GM23338 (cell line): ENCODE measurements around the gene TULP3. TPM values are rescaled to one million over a fixed set of nuclear protein-coding genes. Genes with fewer than 3 reads are reported as not detected.

Source experiments
- ATAC-seq: fragments of 200-7000 bp; cut with Tn5 transposase; 3 replicates; pipeline ENCODE4 v1.9.1; 2020
- DNase-seq: peaks from one replicate; pipeline ENCODE4 v3.0.0-alpha.2; 2015; ENCODE audit warnings: low spot score
- H2AFZ ChIP-seq: fragments of 200-600 bp; sonication (generic); 2 replicates; pipeline ENCODE4 v1.8.0; 2016; ENCODE audit warnings: antibody characterized with exemption, mild to moderate bottlenecking, moderate library complexity
- H3F3A ChIP-seq: fragments of 200-600 bp; sonication (generic); replicated peaks from 2 replicates; pipeline ENCODE4 v1.8.0; 2017; ENCODE audit warnings: antibody characterized with exemption, mixed run types, low read depth
- H3K27ac ChIP-seq: fragments of 200-600 bp; sonication (generic); 2 replicates; pipeline ENCODE4 v1.6.1; 2016; ENCODE audit warnings: low read depth
- H3K27me3 ChIP-seq: fragments of 200-600 bp; sonication (generic); 2 replicates; pipeline ENCODE4 v1.8.0; 2016; ENCODE audit warnings: mild to moderate bottlenecking, mixed run types, moderate library complexity; ENCODE audit not compliant: insufficient read depth
- H3K36me3 ChIP-seq: fragments of 200-600 bp; sonication (generic); 2 replicates; pipeline ENCODE4 v1.8.0; 2016; ENCODE audit warnings: mild to moderate bottlenecking; ENCODE audit not compliant: insufficient read depth
- H3K4me1 ChIP-seq: fragments of 200-600 bp; sonication (generic); 2 replicates; pipeline ENCODE4 v1.8.0; 2016; ENCODE audit warnings: mild to moderate bottlenecking, moderate library complexity; ENCODE audit not compliant: insufficient read depth
- H3K4me2 ChIP-seq: fragments of 200-600 bp; sonication (generic); 2 replicates; pipeline ENCODE4 v1.7.1; 2017; ENCODE audit warnings: mixed run types
- H3K4me3 ChIP-seq: fragments of 200-600 bp; sonication (generic); 2 replicates; pipeline ENCODE4 v1.6.1; 2016; ENCODE audit warnings: mixed run types
- H3K79me2 ChIP-seq: fragments of 200-600 bp; sonication (generic); replicated peaks from 2 replicates; pipeline ENCODE4 v1.8.0; 2017; ENCODE audit warnings: mild to moderate bottlenecking; ENCODE audit not compliant: insufficient read depth
- H3K9me2 ChIP-seq: fragments of 200-600 bp; sonication (generic); 2 replicates; pipeline ENCODE4 v1.8.0; 2017; ENCODE audit not compliant: insufficient read depth
- H4K20me1 ChIP-seq: fragments of 200-600 bp; sonication (generic); replicated peaks from 2 replicates; pipeline ENCODE4 v1.8.0; 2017; ENCODE audit warnings: mild to moderate bottlenecking; ENCODE audit not compliant: insufficient read depth
- H3K27ac Mint-ChIP-seq: 2 replicates; pipeline ENCODE4 v1.8.0; 2020; ENCODE audit warnings: inconsistent platforms, mild to moderate bottlenecking, moderate library complexity, mixed read lengths
- H3K27me3 Mint-ChIP-seq: 3 replicates; pipeline ENCODE4 v1.8.0; 2022; ENCODE audit warnings: low read depth, mild to moderate bottlenecking, moderate library complexity, mixed read lengths, inconsistent platforms; ENCODE audit not compliant: insufficient read depth, poor library complexity
- H3K36me3 Mint-ChIP-seq: 3 replicates; pipeline ENCODE4 v1.8.0; 2021; ENCODE audit warnings: low read depth, mild to moderate bottlenecking, inconsistent platforms, moderate library complexity, mixed read lengths
- H3K4me1 Mint-ChIP-seq: 3 replicates; pipeline ENCODE4 v1.8.0; 2020; ENCODE audit warnings: mild to moderate bottlenecking, inconsistent platforms, mixed read lengths
- H3K4me3 Mint-ChIP-seq: 3 replicates; pipeline ENCODE4 v1.8.0; 2021; ENCODE audit warnings: moderate library complexity, mild to moderate bottlenecking, inconsistent platforms, mixed read lengths
- H3K9me3 Mint-ChIP-seq: 3 replicates; pipeline ENCODE4 v1.8.0; 2020; ENCODE audit warnings: moderate library complexity, mild to moderate bottlenecking, inconsistent platforms, mixed read lengths
- CREB1 ChIP-seq: fragments of 250-450 bp; sonication (Bioruptor Pico); IDR thresholded peaks from 2 replicates; pipeline ENCODE4 v1.5.0; 2020; ENCODE audit warnings: low read depth, mild to moderate bottlenecking, moderate library complexity
- EZH2 ChIP-seq: fragments of 200-600 bp; sonication (generic); IDR thresholded peaks from one replicate; pipeline ENCODE4 v1.8.0; 2017; ENCODE audit warnings: antibody characterized with exemption, mild to moderate bottlenecking, low read depth; ENCODE audit not compliant: unreplicated experiment
- EZH2phosphoT487 ChIP-seq: fragments of 200-600 bp; sonication (generic); IDR thresholded peaks from one replicate; pipeline ENCODE4 v1.8.1; 2018; ENCODE audit warnings: antibody characterized with exemption; ENCODE audit not compliant: unreplicated experiment
- JUNB ChIP-seq: IDR thresholded peaks from one replicate; pipeline ENCODE4 v1.6.1; 2016; ENCODE audit warnings: antibody characterized with exemption; ENCODE audit not compliant: unreplicated experiment
- NANOG ChIP-seq: IDR thresholded peaks from 2 replicates; pipeline ENCODE4 v1.6.1; 2016; ENCODE audit warnings: antibody characterized with exemption, borderline replicate concordance
- POLR2AphosphoS5 ChIP-seq: IDR thresholded peaks from 2 replicates; pipeline ENCODE4 v1.6.1; 2016; ENCODE audit warnings: antibody characterized with exemption, low read depth
- STAT1 ChIP-seq: IDR thresholded peaks from one replicate; pipeline ENCODE4 v1.6.1; 2016; ENCODE audit warnings: antibody characterized with exemption; ENCODE audit not compliant: unreplicated experiment
- ZNF114 ChIP-seq: fragments of 250-450 bp; sonication (Bioruptor Pico); IDR thresholded peaks from 2 replicates; pipeline ENCODE4 v1.5.0; 2020; ENCODE audit warnings: mild to moderate bottlenecking, moderate library complexity
- ZNF331 ChIP-seq: fragments of 250-450 bp; sonication (Bioruptor Pico); IDR thresholded peaks from 2 replicates; pipeline ENCODE4 v1.5.0; 2020; ENCODE audit warnings: low read depth, mild to moderate bottlenecking, moderate library complexity
- polyA plus RNA-seq: library from polyadenylated mRNA; unstranded; fragments of >200 nt; fragmentation: Nextera tagmentation; extraction: Ambion mirVana; gene quantifications from 2 replicates; pipeline ENCODE4 v1.2.1, GENCODE V29; 2016
- total RNA-seq: library from RNA; depleted of rRNA; stranded (reverse); fragments of >200 nt; shearing (Covaris generic); gene quantifications from 2 replicates; pipeline ENCODE4 v1.2.3, GENCODE V29; 2014
- TF ChIP-seq, protein P1 (sequence below): IDR thresholded peaks from one replicate; pipeline ENCODE4 v1.6.1; 2018; ENCODE audit warnings: antibody characterized with exemption; ENCODE audit not compliant: unreplicated experiment
- TF ChIP-seq, protein P2 (sequence below): fragments of 250-450 bp; sonication (Bioruptor Pico); IDR thresholded peaks from 2 replicates; pipeline ENCODE4 v1.5.0; 2020; ENCODE audit warnings: mild to moderate bottlenecking, moderate library complexity
- TF ChIP-seq, protein P3 (sequence below): IDR thresholded peaks from 2 replicates; pipeline ENCODE4 v1.6.1; 2016; ENCODE audit warnings: antibody characterized with exemption
- TF ChIP-seq, protein P4 (sequence below), 2 experiments: fragments of 200-600 bp in 1 of 2; sonication (generic) in 1 of 2; conservative IDR thresholded peaks; 2 replicates each; pipeline versions ENCODE4 v1.5.1 to v1.6.1; 2016 to 2017; ENCODE audit warnings: antibody characterized with exemption in 2 of 2, low read depth in 2 of 2, mild to moderate bottlenecking in 2 of 2, moderate library complexity in 1 of 2

TULP3 gene
- total and polyA plus RNA-seq, 2 experiments from 2014 or later: 15.1 to 18.8 TPM

- TF ChIP-seq POLR2AphosphoS5 (no peak), ZNF331 (no peak), EZH2 (no peak)
Observed at GRCh38 chr12:2984698-2985097, 94.0 kb downstream of the TULP3 start (continued).

DNA sequence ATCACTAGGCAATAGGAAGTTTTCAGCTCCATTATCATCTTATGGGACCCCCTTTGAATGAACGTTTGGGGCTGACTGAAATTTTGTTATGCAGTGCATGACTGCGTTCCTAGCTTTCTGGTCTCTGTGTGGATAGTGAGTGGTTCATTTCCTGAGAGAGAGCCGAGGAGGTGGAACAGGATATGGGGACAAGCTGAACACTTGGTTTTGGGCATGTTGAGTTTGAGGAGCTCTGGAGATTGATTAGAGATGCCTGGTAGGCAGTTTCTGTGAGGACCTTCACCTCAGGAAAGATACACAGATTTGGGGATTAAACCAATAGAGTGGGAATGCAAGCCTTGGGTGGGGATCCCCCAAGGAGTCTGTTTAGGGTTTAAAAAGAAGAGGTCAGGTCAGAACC is 96.2 kb downstream of the TULP3 start:
- H3K4me2 ChIP-seq: no peak overlapping the region
- H3K4me3 ChIP-seq: no peak overlapping the region
- peaks cover 49% of the 10 kb centered on the region for H4K20me1 ChIP-seq
- H2AFZ ChIP-seq: no peak overlapping the region
- Mint-ChIP-seq H3K4me1 (peaks cover 14% of the 10 kb centered on the region), H3K4me3 (no peak overlapping the region), H3K27me3 (peaks cover 7% of the 10 kb centered on the region), H3K27ac (no peak overlapping the region; the same call in 1 of the 2 replicates), H3K9me3 (peaks cover 13% of the 10 kb centered on the region), H3K36me3 (peaks cover 44% of the 10 kb centered on the region)
- H3K36me3 ChIP-seq: peaks cover 9% of the 10 kb centered on the region; the same call in 1 of the 2 replicates
- H3K9me2 ChIP-seq: 0 out of 2 replicates have a peak, but pooled peaks cover 5% of the 10 kb centered on the region
- TF ChIP-seq EZH2 (no peak), NANOG (no peak), STAT1 (no peak), JUNB (no peak), ZNF331 (no peak), CREB1 (CRISPR knock-in tag) (no peak), ZNF114 (CRISPR knock-in tag) (no peak), EZH2phosphoT487 (no peak), POLR2AphosphoS5 (no peak)
- TF ChIP-seq, protein P1, sequence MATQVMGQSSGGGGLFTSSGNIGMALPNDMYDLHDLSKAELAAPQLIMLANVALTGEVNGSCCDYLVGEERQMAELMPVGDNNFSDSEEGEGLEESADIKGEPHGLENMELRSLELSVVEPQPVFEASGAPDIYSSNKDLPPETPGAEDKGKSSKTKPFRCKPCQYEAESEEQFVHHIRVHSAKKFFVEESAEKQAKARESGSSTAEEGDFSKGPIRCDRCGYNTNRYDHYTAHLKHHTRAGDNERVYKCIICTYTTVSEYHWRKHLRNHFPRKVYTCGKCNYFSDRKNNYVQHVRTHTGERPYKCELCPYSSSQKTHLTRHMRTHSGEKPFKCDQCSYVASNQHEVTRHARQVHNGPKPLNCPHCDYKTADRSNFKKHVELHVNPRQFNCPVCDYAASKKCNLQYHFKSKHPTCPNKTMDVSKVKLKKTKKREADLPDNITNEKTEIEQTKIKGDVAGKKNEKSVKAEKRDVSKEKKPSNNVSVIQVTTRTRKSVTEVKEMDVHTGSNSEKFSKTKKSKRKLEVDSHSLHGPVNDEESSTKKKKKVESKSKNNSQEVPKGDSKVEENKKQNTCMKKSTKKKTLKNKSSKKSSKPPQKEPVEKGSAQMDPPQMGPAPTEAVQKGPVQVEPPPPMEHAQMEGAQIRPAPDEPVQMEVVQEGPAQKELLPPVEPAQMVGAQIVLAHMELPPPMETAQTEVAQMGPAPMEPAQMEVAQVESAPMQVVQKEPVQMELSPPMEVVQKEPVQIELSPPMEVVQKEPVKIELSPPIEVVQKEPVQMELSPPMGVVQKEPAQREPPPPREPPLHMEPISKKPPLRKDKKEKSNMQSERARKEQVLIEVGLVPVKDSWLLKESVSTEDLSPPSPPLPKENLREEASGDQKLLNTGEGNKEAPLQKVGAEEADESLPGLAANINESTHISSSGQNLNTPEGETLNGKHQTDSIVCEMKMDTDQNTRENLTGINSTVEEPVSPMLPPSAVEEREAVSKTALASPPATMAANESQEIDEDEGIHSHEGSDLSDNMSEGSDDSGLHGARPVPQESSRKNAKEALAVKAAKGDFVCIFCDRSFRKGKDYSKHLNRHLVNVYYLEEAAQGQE: no peak
- TF ChIP-seq, protein P2, sequence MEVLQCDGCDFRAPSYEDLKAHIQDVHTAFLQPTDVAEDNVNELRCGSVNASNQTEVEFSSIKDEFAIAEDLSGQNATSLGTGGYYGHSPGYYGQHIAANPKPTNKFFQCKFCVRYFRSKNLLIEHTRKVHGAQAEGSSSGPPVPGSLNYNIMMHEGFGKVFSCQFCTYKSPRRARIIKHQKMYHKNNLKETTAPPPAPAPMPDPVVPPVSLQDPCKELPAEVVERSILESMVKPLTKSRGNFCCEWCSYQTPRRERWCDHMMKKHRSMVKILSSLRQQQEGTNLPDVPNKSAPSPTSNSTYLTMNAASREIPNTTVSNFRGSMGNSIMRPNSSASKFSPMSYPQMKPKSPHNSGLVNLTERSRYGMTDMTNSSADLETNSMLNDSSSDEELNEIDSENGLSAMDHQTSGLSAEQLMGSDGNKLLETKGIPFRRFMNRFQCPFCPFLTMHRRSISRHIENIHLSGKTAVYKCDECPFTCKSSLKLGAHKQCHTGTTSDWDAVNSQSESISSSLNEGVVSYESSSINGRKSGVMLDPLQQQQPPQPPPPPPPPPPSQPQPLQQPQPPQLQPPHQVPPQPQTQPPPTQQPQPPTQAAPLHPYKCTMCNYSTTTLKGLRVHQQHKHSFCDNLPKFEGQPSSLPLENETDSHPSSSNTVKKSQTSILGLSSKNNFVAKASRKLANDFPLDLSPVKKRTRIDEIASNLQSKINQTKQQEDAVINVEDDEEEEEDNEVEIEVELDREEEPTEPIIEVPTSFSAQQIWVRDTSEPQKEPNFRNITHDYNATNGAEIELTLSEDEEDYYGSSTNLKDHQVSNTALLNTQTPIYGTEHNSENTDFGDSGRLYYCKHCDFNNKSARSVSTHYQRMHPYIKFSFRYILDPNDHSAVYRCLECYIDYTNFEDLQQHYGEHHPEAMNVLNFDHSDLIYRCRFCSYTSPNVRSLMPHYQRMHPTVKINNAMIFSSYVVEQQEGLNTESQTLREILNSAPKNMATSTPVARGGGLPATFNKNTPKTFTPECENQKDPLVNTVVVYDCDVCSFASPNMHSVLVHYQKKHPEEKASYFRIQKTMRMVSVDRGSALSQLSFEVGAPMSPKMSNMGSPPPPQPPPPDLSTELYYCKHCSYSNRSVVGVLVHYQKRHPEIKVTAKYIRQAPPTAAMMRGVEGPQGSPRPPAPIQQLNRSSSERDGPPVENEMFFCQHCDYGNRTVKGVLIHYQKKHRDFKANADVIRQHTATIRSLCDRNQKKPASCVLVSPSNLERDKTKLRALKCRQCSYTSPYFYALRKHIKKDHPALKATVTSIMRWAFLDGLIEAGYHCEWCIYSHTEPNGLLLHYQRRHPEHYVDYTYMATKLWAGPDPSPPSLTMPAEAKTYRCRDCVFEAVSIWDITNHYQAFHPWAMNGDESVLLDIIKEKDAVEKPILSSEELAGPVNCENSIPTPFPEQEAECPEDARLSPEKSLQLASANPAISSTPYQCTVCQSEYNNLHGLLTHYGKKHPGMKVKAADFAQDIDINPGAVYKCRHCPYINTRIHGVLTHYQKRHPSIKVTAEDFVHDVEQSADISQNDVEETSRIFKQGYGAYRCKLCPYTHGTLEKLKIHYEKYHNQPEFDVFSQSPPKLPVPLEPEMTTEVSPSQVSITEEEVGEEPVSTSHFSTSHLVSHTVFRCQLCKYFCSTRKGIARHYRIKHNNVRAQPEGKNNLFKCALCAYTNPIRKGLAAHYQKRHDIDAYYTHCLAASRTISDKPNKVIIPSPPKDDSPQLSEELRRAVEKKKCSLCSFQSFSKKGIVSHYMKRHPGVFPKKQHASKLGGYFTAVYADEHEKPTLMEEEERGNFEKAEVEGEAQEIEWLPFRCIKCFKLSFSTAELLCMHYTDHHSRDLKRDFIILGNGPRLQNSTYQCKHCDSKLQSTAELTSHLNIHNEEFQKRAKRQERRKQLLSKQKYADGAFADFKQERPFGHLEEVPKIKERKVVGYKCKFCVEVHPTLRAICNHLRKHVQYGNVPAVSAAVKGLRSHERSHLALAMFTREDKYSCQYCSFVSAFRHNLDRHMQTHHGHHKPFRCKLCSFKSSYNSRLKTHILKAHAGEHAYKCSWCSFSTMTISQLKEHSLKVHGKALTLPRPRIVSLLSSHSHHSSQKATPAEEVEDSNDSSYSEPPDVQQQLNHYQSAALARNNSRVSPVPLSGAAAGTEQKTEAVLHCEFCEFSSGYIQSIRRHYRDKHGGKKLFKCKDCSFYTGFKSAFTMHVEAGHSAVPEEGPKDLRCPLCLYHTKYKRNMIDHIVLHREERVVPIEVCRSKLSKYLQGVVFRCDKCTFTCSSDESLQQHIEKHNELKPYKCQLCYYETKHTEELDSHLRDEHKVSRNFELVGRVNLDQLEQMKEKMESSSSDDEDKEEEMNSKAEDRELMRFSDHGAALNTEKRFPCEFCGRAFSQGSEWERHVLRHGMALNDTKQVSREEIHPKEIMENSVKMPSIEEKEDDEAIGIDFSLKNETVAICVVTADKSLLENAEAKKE (CRISPR knock-in tag): no peak
- TF ChIP-seq, protein P3, sequence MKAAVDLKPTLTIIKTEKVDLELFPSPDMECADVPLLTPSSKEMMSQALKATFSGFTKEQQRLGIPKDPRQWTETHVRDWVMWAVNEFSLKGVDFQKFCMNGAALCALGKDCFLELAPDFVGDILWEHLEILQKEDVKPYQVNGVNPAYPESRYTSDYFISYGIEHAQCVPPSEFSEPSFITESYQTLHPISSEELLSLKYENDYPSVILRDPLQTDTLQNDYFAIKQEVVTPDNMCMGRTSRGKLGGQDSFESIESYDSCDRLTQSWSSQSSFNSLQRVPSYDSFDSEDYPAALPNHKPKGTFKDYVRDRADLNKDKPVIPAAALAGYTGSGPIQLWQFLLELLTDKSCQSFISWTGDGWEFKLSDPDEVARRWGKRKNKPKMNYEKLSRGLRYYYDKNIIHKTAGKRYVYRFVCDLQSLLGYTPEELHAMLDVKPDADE: no peak
- TF ChIP-seq, protein P4, sequence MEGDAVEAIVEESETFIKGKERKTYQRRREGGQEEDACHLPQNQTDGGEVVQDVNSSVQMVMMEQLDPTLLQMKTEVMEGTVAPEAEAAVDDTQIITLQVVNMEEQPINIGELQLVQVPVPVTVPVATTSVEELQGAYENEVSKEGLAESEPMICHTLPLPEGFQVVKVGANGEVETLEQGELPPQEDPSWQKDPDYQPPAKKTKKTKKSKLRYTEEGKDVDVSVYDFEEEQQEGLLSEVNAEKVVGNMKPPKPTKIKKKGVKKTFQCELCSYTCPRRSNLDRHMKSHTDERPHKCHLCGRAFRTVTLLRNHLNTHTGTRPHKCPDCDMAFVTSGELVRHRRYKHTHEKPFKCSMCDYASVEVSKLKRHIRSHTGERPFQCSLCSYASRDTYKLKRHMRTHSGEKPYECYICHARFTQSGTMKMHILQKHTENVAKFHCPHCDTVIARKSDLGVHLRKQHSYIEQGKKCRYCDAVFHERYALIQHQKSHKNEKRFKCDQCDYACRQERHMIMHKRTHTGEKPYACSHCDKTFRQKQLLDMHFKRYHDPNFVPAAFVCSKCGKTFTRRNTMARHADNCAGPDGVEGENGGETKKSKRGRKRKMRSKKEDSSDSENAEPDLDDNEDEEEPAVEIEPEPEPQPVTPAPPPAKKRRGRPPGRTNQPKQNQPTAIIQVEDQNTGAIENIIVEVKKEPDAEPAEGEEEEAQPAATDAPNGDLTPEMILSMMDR (conservative IDR thresholded peaks at IDR 0.05; ENCODE audit: low read depth in 2 of 2): no peak
- H3K27me3 ChIP-seq: no peaks in the 10 kb centered on the region
- no peaks in the 10 kb centered on the region; the same call in 1 of the 2 replicates for H3K4me1 ChIP-seq
- H3F3A ChIP-seq: peaks cover 12% of the 10 kb centered on the region
- 0 out of 2 replicates have a peak overlapping the region, but pooled peaks have one; percentile 55 for H3K27ac ChIP-seq
- no peak for ATAC-seq
- H3K79me2 ChIP-seq: peaks cover 99% of the 10 kb centered on the region
- DNase-seq: no peak
